Neural crest cell (in vitro differentiated cells): ENCODE data around the gene RGS7. TPM values are rescaled to one million over a fixed set of nuclear protein-coding genes. Genes with fewer than 3 reads are reported as not detected.
A peak's percentile ranks its signal among the peaks of the same experiment; 100 is the strongest.

Experiments
- DNase-seq: peaks from one replicate; pipeline ENCODE4 v3.0.0; 2021; ENCODE audit warnings: low read depth, mixed read lengths, low spot score
- H3K27ac Mint-ChIP-seq: one replicate; pipeline ENCODE4 v1.8.0; 2021; ENCODE audit warnings: mild to moderate bottlenecking, mixed read lengths; ENCODE audit not compliant: unreplicated experiment
- H3K27me3 Mint-ChIP-seq: 2 replicates; pipeline ENCODE4 v1.8.0; 2021; ENCODE audit warnings: low read depth, mild to moderate bottlenecking, mixed read lengths
- H3K36me3 Mint-ChIP-seq: 2 replicates; pipeline ENCODE4 v1.8.0; 2021; ENCODE audit warnings: low read depth, mild to moderate bottlenecking, mixed read lengths
- H3K4me1 Mint-ChIP-seq: 2 replicates; pipeline ENCODE4 v1.8.0; 2021; ENCODE audit warnings: mixed read lengths
- H3K4me3 Mint-ChIP-seq: one replicate; pipeline ENCODE4 v1.8.0; 2021; ENCODE audit warnings: mild to moderate bottlenecking, mixed read lengths
- H3K9me3 Mint-ChIP-seq: 2 replicates; pipeline ENCODE4 v1.8.0; 2021; ENCODE audit warnings: mixed read lengths
- CTCF ChIP-seq: fragments of 200-600 bp; sonication (generic); conservative IDR thresholded peaks from 2 replicates; pipeline ENCODE4 v1.5.0; 2021; ENCODE audit warnings: antibody characterized with exemption, mild to moderate bottlenecking
- total RNA-seq: library from RNA; stranded (reverse); gene quantifications from 2 replicates; pipeline ENCODE4 v1.2.1, GENCODE V29; 2021

The RGS7 gene
- total RNA-seq, 1 donor from 2014 or later = 0.65 TPM

GRCh38 chr1:241125286-241125685 is 231.7 kb downstream of the RGS7 start:
- H3K36me3 Mint-ChIP-seq = no peaks in the 10 kb centered on the region
- H3K4me3 Mint-ChIP-seq = no peak overlapping the region
- peak overlapping the region; percentile 88 for H3K27ac Mint-ChIP-seq
- H3K4me1 Mint-ChIP-seq = no peaks in the 10 kb centered on the region
- peaks cover 2% of the 10 kb centered on the region for H3K27me3 Mint-ChIP-seq
- no peak for DNase-seq
- no peak for TF ChIP-seq CTCF
- H3K9me3 Mint-ChIP-seq = no peaks in the 10 kb centered on the region

DNA sequence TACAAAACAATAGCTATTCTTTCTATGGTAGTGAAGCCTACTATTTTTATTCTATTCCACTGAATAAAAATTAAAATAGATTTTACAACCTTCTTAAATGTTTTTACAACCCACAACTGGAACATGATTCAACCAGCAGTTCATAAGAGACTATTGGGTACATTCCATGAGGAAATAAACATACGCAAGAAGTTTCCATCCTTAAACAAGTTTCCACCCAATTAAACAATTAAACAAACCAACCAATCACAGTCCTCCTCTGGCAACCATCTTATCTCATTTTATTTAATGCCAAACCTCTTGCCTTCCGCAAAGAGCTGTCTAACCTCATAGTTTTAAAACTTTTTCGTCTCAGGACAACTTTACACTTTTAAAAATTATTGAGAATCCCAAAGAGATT is 239.0 kb downstream of the RGS7 start:
- H3K9me3 Mint-ChIP-seq = no peaks in the 10 kb centered on the region
- no peak overlapping the region for H3K27ac Mint-ChIP-seq
- no peak for TF ChIP-seq CTCF
- H3K27me3 Mint-ChIP-seq = peaks cover 6% of the 10 kb centered on the region
- H3K36me3 Mint-ChIP-seq = no peaks in the 10 kb centered on the region
- no peaks in the 10 kb centered on the region for H3K4me1 Mint-ChIP-seq
- H3K4me3 Mint-ChIP-seq = no peak overlapping the region
- DNase-seq = no peak

GRCh38 chr1:241115784-241116183 is 241.2 kb downstream of the RGS7 start:
- Mint-ChIP-seq H3K27me3 (peaks cover 6% of the 10 kb centered on the region), H3K4me3 (no peak overlapping the region), H3K27ac (no peak overlapping the region), H3K36me3 (no peaks in the 10 kb centered on the region), H3K9me3 (no peaks in the 10 kb centered on the region), H3K4me1 (no peaks in the 10 kb centered on the region)
- no peak for DNase-seq
- TF ChIP-seq CTCF = no peak

GRCh38 chr1:241114699-241115233 is 242.2 kb downstream of the RGS7 start:
- no peaks in the 10 kb centered on the region for H3K36me3 Mint-ChIP-seq
- no peak for TF ChIP-seq CTCF
- H3K27ac Mint-ChIP-seq = no peak overlapping the region
- H3K4me1 Mint-ChIP-seq = no peaks in the 10 kb centered on the region
- peaks cover 6% of the 10 kb centered on the region for H3K27me3 Mint-ChIP-seq
- H3K9me3 Mint-ChIP-seq = no peaks in the 10 kb centered on the region
- H3K4me3 Mint-ChIP-seq = no peak overlapping the region
- DNase-seq = no peak

DNA sequence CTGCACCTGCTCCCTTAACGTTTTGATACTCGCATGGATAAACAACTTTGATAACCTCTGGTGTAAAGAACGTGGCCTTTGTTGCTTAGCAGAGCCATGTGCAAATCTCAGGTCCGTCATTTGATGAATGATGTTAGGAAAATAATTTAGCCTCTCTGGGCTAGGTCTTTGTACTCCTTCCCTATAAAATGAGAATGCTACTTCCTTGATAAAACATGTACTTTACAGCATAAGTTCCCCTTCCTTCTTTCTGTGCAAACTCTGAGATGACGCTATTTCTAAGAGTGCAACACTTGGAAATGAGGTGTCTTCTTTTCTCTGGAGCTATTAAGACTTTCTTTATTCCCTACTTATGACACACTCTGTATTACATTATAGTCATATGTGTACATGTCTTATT is 243.4 kb downstream of the RGS7 start:
- no peaks in the 10 kb centered on the region for H3K4me1 Mint-ChIP-seq
- no peak for TF ChIP-seq CTCF
- H3K27me3 Mint-ChIP-seq = peaks cover 6% of the 10 kb centered on the region
- H3K4me3 Mint-ChIP-seq = no peak overlapping the region
- H3K36me3 Mint-ChIP-seq = no peaks in the 10 kb centered on the region
- DNase-seq = no peak
- no peaks in the 10 kb centered on the region for H3K9me3 Mint-ChIP-seq
- no peak overlapping the region for H3K27ac Mint-ChIP-seq

DNA sequence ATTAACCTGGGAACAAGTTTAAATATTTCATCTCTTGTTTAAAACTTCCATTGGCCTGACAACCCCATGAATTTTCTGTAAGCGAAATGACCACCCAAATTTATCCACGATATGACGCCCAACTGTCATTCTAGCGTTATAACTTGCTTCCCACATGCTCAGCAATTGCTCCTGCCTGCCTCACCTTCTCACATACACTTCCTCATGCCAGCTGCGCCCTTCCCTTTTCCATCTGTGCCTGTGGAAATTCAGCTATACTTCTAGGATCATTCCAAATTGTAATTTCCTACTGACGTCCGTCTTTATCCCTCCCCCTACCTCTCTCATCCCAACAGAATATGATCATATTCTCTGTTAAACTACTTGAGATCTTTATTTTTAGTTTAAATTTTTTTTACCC is 248.0 kb downstream of the RGS7 start:
- Mint-ChIP-seq H3K4me3 (no peak overlapping the region), H3K27ac (no peak overlapping the region), H3K27me3 (no peaks in the 10 kb centered on the region), H3K9me3 (no peaks in the 10 kb centered on the region), H3K4me1 (no peaks in the 10 kb centered on the region), H3K36me3 (no peaks in the 10 kb centered on the region)
- no peak for DNase-seq
- TF ChIP-seq CTCF = no peak
